Tibial artery (tissue), 4 donors: ENCODE measurements around the gene TNIP1.

Experiments used
- DNase-seq, 2 donors: peaks; one replicate each; pipeline ENCODE4 v3.0.0-alpha.2; 2019
- H3K27ac ChIP-seq, 2 donors: fragments of 200-600 bp; sonication (generic) in 1 of 2; 1 replicate in 1 of 2; 2 replicates in 1 of 2; pipeline ENCODE4 v1.5.1; 2018 to 2019; ENCODE audit warnings: mild to moderate bottlenecking in 1 of 2
- H3K27me3 ChIP-seq, 2 donors: fragments of 200-600 bp; sonication (generic) in 1 of 2; one replicate each; pipeline versions ENCODE4 v1.5.1 to v1.6.0; 2016 to 2019
- H3K36me3 ChIP-seq, 3 donors: fragments of 200-600 bp; sonication (generic) in 2 of 3; one replicate each; pipeline ENCODE4 v1.5.1; 2016 to 2019; ENCODE audit warnings: mild to moderate bottlenecking in 2 of 3
- H3K4me1 ChIP-seq, 4 donors: fragments of 200-600 bp; sonication (generic) in 2 of 4; 1 replicate in 3 of 4; 2 replicates in 1 of 4; pipeline ENCODE4 v1.5.1; 2016 to 2019
- H3K4me3 ChIP-seq, 2 donors: fragments of 200-600 bp; sonication (generic) in 1 of 2; 1 replicate in 1 of 2; 2 replicates in 1 of 2; pipeline ENCODE4 v1.5.1; 2018 to 2019; ENCODE audit warnings: mild to moderate bottlenecking in 2 of 2
- H3K9me3 ChIP-seq, 3 donors: fragments of 200-600 bp; sonication (generic) in 1 of 3; one replicate each; pipeline ENCODE4 v1.5.1; 2016 to 2019
- intact Hi-C: fragments of 100-400 bp; cut with DNase I; formaldehyde crosslinking; loops from one replicate; pipeline ENCODE4 v1.15.0; 2023; ENCODE audit warnings: low total_unique reads
- TF ChIP-seq, protein P1 (sequence below), 2 experiments: fragments of 200-600 bp in 1 of 2; fragments of 450-650 bp in 1 of 2; IDR thresholded peaks; one replicate each; pipeline ENCODE4 v1.5.1; 2017 to 2019; ENCODE audit warnings: antibody characterized with exemption in 2 of 2, mild to moderate bottlenecking in 1 of 2, moderate library complexity in 1 of 2

TNIP1 gene

DNA sequence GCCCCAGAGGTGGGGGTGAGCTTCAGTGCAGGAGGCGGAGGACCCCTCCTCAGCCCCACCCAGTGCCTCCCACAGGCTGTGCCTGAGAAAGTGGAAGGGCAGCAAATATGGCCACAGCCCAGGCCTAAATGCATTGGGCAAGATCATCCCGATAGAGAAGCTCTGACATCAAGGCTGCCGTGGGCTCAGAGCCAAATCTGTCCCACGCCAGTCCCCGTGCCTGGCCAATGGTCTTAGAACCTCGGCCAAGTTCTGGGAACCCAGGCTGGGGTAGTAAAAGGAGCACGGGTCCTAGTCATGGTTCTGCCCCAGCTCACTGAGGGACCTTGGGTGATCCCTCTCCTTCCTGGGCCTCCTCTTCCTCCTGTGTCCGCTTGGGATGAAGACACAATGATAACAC is 27.7 kb upstream of the TNIP1 start:
- DNase-seq, result no peak
- Histone ChIP-seq H3K36me3 (peaks cover 49 to 97% (median 89%) of the 10 kb centered on the region in 3 donors), H3K4me3 (no peak overlapping the region), H3K27ac (peak overlapping the region; percentile 52 to 57), H3K27me3 (no peaks in the 10 kb centered on the region), H3K4me1 (peaks cover 0 to 16% (median 11%) of the 10 kb centered on the region in 4 donors), H3K9me3 (no peaks in the 10 kb centered on the region)
- intact Hi-C loops, result no loop called here
- TF ChIP-seq, protein P1, sequence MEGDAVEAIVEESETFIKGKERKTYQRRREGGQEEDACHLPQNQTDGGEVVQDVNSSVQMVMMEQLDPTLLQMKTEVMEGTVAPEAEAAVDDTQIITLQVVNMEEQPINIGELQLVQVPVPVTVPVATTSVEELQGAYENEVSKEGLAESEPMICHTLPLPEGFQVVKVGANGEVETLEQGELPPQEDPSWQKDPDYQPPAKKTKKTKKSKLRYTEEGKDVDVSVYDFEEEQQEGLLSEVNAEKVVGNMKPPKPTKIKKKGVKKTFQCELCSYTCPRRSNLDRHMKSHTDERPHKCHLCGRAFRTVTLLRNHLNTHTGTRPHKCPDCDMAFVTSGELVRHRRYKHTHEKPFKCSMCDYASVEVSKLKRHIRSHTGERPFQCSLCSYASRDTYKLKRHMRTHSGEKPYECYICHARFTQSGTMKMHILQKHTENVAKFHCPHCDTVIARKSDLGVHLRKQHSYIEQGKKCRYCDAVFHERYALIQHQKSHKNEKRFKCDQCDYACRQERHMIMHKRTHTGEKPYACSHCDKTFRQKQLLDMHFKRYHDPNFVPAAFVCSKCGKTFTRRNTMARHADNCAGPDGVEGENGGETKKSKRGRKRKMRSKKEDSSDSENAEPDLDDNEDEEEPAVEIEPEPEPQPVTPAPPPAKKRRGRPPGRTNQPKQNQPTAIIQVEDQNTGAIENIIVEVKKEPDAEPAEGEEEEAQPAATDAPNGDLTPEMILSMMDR (IDR thresholded peaks at IDR 0.05), result no peak

DNA sequence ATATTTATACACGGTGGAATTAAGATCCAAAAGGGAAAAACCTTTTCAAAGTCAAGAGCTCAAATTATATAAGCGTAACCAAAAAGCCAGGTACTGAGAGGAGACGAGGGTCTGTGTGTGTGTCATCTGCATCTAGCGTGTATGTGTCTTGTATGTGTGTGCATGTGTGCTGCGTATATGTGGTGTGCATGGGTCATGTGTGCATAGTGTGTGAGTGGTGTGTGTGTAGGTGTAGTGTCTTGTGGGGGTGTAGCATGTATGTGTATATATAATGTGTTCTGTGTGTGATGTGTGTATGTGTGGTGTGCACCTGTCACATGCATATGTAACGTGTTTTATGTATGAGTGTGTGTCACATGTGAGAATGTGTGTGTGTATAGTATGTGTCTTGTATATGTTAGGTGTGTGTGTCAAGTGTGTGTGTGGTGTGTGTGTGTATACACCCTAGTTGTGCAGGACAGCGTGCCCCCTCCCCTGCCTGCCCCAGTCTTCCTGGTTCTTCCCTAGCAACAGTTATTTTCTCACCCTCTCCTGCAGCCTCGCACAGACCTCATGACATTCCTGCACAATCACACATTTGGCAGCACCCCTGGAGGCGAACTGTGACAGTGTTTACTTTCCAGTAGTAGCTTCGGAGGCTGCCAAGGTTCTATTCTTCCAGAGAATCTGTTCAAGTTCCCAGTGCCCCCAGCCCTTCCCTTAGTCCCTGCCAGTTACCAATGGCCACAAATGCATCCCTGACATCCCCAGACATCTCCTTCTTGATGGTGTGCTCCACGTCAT is 27.1 kb upstream of the TNIP1 start:
- intact Hi-C loops, result no loop called here
- Histone ChIP-seq H3K27ac (peak overlapping the region; percentile 52 to 57), H3K4me3 (no peak overlapping the region), H3K9me3 (no peaks in the 10 kb centered on the region), H3K36me3 (peaks cover 48 to 99% (median 89%) of the 10 kb centered on the region in 3 donors), H3K27me3 (no peaks in the 10 kb centered on the region), H3K4me1 (peaks cover 0 to 16% (median 11%) of the 10 kb centered on the region in 4 donors)
- TF ChIP-seq, protein P1 (IDR thresholded peaks at IDR 0.05), result peak in 1 of 2 experiments; percentile 30
- peak; percentile 72 to 87 for DNase-seq

DNA sequence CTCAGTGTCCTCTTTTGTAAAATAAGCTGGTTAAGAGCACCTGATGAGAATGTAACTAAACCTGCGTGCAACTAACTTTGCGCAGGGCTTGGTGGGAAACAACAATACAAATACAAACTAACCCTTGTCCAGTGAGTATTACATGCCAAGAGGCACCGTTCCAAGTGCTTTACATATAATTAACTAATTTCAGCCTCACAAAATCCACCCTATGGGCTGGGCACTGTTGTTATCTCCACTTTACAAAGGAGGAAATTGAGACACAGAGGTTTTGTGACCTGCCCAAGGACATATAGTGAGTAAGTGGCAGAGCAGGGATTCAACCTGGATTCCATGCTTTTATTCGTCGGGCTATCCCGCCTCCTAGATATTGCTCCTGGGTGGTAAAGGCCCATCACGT is 26.2 kb upstream of the TNIP1 start:
- no peak overlapping the region for H3K27ac ChIP-seq
- peaks cover 49 to 99% (median 93%) of the 10 kb centered on the region in 3 donors for H3K36me3 ChIP-seq
- peaks cover 0 to 16% (median 11%) of the 10 kb centered on the region in 4 donors for H3K4me1 ChIP-seq
- TF ChIP-seq, protein P1 (IDR thresholded peaks at IDR 0.05), result no peak
- intact Hi-C loops, result no loop called here
- H3K9me3 ChIP-seq, result no peaks in the 10 kb centered on the region
- DNase-seq, result no peak
- H3K27me3 ChIP-seq, result no peaks in the 10 kb centered on the region
- H3K4me3 ChIP-seq, result no peak overlapping the region

DNA sequence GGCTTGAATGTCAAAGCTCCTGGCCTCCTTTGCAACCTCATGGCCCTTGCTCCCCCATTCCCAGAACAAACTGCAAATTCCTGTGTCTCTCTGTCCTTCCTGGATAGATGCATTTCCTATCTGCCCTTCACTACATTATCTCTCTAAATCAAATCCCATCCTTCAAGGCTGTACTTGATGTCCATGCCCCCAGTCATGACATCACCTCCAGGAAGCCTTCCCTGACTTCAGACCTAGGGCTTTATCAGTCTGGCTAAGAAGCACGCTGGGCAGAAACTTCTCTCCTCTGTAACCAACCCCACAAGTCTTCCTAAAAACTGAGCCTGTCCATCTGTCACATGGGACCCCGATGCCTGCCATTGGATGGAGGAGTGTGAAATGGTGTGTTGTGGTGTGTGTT is 25.7 kb upstream of the TNIP1 start:
- peaks cover 49 to 100% (median 93%) of the 10 kb centered on the region in 3 donors for H3K36me3 ChIP-seq
- H3K27me3 ChIP-seq, result no peaks in the 10 kb centered on the region
- no peaks in the 10 kb centered on the region for H3K9me3 ChIP-seq
- intact Hi-C loops, result no loop called here
- peak overlapping the region in 1 of 2 donors; percentile 9 for H3K27ac ChIP-seq
- no peak for DNase-seq
- H3K4me1 ChIP-seq, result peaks cover 0 to 18% (median 11%) of the 10 kb centered on the region in 4 donors
- TF ChIP-seq, protein P1 (IDR thresholded peaks at IDR 0.05), result no peak
- no peak overlapping the region for H3K4me3 ChIP-seq

DNA sequence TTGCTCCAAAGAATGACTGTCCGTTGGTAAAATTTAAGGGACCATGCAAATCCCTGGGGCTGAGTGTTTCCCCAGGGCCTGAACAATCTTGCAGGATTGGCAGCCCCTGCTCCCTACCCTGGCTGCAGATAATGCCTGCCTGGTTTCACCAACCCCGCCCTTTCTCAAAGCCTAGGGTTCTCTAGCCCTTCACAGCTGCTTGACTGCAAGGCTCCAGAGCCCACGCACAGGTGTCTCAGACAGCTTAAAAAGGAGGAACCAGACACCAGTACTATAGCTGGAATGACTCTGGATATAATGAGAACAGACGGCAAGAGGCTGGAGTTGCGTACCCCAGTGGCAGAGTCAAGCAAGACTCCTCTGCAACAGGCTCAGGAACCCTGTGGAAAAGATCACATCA is 25.2 kb upstream of the TNIP1 start:
- Histone ChIP-seq H3K36me3 (peaks cover 49 to 100% (median 93%) of the 10 kb centered on the region in 3 donors), H3K9me3 (no peaks in the 10 kb centered on the region), H3K4me1 (peaks cover 0 to 22% (median 11%) of the 10 kb centered on the region in 4 donors), H3K4me3 (no peak overlapping the region), H3K27me3 (no peaks in the 10 kb centered on the region), H3K27ac (peak overlapping the region in 1 of 2 donors; percentile 9)
- TF ChIP-seq, protein P1 (IDR thresholded peaks at IDR 0.05), result no peak
- no peak for DNase-seq
- intact Hi-C loops, result no loop called here
